CD4-positive, alpha-beta T cell treated with Interleukin-1 beta for 1 hour (primary cell): ENCODE data around the gene KLF6.

ENCODE experiments used
- DNase-seq, 2 donors: peaks; one replicate each; pipeline ENCODE4 v3.0.0-alpha.2; 2020 to 2022

KLF6 gene

DNA sequence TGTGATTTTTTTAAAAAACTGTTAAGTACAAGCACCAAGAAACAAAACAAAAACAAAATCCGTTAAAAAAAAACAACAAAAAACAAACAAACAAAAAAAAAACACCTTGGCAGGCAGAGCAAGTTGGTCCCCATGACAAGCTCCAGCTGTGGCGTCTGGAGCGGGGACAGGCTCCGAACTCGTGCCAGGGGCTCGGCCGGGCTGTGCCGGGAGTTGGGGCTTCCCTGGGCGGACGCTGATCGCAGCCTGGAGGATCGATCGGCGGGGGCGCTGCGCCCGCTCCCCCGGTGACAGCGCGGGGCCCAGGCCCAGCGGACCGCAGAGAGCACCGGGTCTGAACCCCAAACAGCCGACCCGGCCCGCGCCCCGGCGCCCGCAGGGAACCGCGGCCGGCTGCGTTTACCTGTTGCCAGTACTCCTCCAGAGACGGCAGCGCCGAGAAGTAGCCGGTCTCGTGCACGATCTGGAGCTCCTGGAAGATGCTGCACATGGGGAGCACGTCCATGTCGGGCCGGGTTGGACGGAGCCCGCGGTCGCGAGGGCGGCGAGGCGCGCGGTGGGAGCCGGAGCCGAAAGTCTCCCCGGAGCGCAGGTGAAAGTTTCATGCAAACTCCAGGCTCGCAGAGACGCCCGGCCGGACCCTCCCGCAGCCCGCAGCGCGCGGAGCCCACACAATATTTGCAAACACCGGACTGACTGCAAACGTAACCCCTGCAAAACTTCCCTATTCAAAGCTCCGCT, at the start of gene KLF6:
KLF6 (minus strand) TSS at position 700 of the 741 bp plus-strand sequence; CDS start at position 505, 195 bp downstream.
- no peak for DNase-seq

DNA sequence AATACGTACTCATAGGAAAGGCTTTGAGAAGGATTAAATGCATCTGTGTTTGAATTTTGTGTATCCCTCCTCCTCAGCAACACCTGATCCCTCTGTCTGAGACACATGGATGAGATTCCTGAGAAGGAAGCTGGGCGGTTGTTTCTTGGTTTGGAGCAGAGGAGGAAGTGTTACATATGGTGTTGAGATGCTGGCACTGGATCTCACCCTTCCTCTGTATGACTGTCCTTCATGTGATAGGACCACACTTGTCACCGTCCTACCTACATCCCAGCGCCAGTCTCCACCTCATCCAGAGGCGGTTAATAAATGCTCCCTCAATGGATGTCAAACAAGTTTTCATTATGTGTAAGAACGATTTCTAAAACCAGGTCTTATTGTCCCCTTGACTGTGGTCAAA, 49.4 kb upstream of the KLF6 start:
- no peak for DNase-seq

DNA sequence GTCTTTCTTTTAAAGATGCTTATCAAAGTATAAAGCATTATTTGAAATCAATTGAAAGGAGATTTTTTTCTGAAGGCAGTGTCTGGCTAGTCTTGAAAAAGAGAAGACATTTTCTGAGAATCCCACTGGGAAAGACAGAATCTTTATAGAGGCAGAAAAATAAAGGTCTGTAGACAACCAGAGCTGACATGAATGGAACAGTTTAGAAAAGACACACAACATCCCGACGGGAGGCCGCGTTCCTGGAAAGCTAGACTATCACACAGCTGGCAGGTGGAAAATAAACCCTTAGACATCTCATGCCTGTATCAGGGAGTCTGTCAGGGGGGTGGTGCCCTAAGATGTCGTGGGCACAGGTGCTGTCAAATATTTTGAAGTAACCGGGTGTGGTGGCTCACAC, 48.0 kb upstream of the KLF6 start:
- no peak for DNase-seq

DNA sequence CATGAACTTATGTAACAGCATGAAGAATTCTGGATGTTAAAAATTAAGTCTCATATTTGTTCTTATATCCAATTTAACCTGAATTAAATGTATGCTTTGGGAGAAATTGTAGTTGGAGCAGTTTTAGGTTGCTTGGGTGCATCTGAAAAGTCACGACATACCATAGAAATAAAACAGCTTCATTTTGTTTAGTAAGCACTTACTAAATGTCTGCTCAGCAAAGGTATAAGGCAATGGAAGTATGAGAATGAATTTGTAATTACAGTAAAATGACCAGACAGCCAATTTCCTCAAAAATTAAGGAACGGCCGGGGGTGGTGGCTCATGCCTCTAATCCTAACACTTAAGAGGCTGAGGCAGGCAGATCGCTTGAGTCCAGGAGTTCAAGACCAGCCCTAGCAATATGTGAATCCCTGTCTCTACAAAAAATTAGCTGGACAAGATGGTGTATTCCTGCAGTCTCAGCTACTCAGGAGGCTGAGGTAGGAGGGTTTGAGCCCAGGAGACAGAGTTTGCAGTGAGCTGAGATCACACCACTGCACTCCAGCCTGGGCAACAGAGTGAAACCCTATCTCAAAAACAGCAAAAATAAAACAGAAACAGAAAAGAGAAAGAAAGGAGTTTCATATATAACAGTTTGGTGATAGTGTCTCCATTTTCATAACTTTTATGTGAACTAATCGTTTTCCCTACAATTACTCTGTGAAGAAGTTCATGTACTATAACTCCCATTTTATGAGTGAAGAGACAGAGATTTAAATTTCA, 47.2 kb upstream of the KLF6 start:
- no peak for DNase-seq

DNA sequence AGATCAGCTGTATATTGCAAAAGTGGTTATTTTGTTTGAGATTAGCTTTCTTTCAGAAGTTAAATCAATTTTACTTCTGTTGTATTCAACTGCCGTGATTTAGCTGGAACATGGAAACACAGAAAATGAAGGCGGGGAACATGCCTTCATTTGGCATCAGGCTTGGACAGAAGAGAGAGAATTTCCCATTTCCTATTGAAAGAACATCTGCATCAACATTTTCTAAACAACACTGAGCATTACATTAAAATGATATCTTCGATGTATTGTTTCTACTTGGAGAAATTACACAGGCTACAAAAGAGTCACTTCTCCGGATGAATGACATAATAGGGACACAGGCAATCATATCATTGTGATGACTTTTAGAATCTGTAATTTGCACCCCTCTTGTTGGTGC, 46.6 kb upstream of the KLF6 start:
- DNase-seq: no peak

DNA sequence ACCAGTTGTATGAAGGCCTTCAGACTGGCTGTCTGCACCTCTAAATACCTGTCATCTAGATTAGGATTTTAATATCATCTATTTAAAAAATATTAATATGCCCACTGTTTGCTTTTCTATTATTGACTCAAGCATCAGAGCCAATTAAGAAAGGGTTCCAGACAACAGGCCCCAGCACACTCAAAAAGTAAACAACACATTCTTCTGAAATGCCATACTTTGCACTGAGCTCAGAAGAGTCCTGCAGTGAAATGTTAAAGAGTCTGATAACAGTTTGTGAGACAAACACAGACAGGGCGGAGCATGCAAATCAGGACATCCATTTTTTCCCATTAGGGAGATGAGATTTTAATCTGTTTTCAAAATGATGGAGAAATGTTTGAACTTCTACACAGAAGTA, 45.9 kb upstream of the KLF6 start:
- no peak for DNase-seq

GRCh38 chr10:3829156-3830050, 44.4 kb upstream of the KLF6 start:
- DNase-seq: no peak

DNA sequence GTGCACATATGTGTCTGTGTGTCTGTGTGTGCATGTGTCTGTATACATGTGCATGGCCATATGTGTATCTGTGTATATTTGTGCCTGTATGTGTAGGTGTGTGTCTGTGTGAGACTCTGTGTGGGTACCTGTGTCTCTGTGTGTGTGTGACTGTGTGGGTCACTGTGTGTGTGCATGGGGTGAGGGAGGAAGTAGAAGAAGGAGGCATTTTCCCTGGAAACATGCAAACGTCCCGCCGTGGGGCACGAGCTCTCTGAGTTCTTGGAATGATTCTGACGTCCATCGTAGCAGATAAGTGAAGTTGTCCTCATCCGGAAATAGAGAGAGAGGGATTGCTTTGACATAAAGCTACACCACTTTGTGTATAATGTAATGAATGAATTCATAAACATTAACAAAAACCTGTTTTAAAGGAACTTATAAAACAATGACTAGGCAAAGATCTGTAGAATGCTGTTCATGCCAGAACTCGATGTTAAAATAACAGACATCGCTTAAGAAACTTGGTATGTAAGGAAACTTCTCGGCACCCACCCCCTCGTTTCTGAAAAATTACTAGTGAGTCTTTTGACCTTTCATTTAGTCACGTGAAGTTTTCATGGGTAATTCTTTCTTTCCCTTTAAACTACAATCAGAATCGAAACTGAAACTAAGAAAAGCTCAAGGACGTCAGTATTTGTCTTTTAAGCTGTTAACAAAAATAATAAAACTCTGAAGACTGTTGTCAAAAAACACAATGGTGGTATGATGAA, 43.6 kb upstream of the KLF6 start:
- peak in 1 of 2 donors; percentile 72 for DNase-seq

DNA sequence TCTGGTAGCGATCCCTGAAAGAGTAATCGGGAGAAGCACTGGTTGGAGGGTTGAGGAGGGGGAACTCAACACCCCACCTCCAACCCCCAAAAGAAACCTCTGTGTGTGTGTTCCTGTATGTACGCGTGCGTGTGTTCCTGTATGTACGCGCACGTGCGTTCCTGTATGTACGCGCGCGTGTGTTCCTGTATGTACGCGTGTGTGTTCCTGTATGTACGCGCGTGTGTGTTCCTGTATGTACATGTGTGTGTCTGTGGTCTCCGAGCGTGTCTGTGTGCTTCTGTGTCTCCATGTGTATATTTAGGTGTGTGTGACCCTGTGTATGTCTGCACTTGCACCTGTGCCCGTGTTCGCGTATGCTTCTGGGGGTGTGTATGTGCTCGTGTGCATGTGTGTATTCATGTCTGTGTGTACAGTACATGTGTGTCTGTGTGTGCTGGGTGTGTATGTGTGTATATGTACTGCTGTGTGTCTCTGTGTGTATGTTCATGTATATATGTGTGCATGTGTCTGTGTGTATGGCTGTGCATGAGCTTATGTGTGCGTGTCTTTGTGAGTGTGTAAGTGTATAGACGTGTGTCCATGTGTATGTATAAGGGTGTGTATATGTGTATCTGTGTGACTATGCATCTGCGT, 42.9 kb upstream of the KLF6 start:
- DNase-seq: no peak

- DNase-seq: no peak
Measured at GRCh38 chr10:3827266-3827665, 42.3 kb upstream of the KLF6 start.

- DNase-seq: no peak
Measured at GRCh38 chr10:3825862-3826351, 40.9 kb upstream of the KLF6 start.

DNA sequence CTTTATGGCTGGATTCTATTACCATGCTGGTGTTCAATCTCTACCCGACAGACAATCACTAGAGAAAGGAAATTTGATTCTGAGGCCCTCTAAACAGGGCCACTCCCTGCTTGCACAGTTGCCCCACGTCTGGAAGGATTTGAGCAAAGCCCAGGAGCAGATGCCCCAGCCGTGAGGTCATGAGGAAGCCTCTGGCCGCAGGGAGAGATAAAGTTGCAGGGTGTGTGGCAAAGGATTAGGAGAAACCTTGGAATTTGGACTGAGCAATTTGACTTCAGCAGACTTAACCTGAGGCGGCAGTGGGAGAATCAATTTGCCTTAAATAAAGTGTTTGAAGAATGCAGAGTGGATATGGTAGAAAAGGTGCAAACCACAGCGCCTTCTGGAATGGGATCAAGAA, 40.2 kb upstream of the KLF6 start:
- no peak for DNase-seq

DNA sequence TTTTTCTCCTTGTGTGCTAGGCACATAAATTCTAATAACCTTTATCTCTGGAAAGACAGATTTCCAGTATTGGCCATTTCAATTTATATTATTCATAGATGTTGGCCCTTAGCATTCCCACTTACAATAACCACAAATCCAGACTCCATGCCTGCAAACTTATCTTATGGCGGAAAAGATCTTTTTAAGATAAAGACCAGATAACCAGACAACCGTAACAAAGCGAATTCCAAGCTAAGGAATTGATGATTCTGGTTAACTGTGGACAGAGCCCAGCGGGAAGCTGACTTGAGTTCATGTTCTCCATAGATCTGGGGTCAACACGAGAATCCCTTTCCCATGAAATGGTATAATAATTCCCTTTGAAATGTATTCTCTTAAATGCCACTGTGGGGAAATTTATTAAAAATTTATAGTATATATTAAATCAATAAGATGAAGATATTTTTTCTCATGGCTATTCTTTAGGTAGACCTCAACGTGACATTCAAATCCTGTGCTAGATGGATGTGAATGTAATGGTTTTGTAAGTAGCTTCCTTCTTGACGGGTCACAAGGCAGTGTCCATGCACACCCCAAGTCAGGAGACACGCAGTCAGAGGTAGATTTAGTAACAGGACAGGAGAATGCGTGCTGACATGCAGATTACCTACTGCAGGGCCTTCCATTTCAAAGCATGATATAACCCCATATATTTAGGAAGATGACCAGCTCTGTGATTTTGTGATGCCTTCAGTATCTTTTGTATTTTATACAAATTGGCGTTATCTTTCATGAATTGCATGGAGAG, 37.7 kb upstream of the KLF6 start:
- DNase-seq: no peak

DNA sequence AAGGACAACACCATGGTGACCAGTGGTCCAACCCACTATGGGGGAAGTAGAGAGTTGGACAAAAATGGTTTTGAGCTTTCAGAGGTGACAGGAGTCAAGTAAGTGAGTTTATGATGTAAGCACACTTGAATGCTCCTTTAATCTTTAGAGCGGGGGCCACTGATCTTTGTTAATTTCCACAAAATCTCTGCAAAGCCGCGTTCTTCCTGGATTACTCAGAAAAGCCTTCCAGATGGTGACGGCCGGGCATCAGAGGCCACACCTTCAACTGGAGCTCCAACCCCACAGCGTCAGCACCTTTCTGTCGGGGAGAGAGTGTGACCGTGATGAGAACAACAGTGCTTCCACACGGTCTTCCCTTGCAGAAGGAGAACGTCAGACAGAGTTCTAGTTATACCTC, 35.2 kb upstream of the KLF6 start:
- DNase-seq: no peak

DNA sequence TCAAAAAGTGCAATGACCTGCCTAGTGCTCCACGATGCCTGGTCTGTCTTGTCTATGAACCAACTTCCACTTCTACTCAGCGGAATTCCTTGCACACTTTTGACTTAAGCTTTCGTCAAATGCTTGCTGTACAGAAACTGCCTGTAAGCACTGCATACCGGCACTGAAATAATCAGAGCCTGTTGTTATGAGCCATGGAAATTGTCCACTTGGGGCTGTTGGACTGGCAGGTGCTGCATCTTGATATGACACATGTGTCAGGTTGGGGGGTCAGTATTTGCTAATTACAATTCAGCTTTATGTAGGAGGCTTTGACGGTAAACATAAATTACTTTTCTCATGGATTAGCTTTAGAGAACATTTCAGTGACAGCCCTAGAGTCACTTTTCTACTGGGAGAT, 32.0 kb upstream of the KLF6 start:
- DNase-seq: no peak

GRCh38 chr10:3814838-3815220, 29.8 kb upstream of the KLF6 start:
- peak in 1 of 2 donors; percentile 16 for DNase-seq

DNA sequence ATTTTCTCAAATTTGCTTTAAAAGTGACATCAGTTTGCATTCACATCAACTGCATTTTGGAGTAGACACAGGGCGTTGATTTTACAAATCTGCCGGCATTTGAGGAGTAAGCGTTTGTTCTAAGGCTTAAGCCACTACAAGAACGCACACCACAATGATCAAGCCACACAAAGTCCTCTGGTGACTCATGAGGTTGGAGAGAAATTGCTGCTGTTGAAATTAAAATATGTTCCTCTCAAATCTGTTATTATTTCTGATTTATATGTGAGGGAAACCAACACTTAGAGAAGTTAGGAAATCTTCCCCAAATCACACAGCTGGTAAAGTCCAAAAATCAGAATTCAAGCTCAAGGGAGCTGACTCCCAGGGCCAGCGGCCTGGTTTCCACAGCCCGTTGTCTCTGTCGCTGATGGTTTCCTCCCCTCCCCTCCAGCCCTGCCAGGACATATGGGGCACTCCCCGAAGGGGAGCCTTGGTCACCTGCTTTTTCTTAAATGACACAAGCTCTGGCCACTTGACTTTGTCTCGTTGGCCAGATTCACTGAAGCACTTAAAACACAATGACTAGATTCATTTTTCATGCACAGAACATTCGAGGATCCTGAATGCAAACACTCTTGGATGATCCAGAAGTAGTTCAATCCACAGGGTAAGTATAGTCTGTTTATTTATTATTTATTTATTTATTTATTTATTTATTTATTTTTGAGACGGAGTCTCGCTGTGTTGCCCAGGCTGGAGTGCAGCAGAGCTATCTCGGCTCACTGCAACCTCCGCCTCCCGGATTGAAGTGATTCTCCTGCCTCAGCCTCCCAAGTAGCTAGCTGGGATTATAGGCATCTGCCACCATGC, 29.2 kb upstream of the KLF6 start:
- no peak for DNase-seq

- no peak for DNase-seq
Measured at GRCh38 chr10:3813267-3813666, 28.3 kb upstream of the KLF6 start.

DNA sequence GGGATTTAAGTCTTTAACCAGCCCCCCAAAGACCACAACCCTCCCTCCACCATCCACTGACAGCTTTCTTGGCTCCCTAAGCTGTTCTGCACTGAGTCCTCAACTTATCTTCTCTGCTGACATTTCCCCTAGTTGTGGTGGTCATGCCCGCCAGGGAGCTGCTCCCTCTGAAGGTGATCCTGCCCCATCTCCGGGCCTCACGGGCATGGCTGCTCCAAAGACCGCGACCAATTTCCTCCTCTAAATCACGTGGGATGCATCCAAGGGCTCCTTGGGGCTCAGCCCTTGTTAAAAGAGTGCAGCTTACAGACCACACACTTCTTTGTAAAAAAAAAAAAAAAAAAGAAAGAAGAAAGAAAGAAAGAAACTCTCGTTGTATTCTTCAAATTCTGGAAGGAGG, 27.1 kb upstream of the KLF6 start:
- DNase-seq: no peak

DNA sequence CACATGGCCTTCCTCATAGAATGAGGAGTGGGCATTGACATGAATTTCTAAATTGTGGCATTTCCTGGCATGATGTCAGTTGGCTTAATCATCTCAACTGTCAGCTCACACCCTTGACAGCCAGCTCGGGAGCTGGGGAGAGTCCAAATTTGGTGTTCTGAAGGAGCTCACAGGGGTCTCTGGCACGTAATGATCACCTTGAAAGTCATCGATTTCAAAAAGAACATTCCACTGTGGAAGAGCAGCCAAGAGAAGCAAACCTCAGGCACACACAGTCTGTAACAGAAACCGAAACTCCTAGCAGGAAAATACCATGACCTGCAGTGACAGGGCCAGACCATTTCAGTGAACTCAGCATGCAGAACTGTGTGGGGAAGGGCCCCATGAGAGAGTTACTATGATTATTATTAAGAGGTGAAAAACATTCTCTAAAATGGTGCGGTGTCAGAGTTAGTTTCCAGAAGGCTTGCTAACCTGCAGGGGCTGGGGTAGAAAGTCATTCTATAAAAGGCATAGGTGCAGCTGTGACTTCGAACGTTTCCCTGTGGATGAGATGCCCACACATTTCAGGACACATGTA, 26.4 kb upstream of the KLF6 start:
- DNase-seq: peak; percentile 62 to 75
